ENCODE results near the gene ADGRA3.

ADGRA3 gene

GRCh38 chr4:22514001-22514400 lies 1.9 kb downstream of the ADGRA3 start:
- no peak for DNase-seq (ENCODE audit: low read depth, low spot score)

GRCh38 chr4:22512306-22512705 lies 3.6 kb downstream of the ADGRA3 start:
- no peak for DNase-seq (ENCODE audit: low read depth, low spot score)

- no peak for DNase-seq (ENCODE audit: low read depth, low spot score)
Observed at GRCh38 chr4:22510750-22511149, 5.1 kb downstream of the ADGRA3 start.

DNA sequence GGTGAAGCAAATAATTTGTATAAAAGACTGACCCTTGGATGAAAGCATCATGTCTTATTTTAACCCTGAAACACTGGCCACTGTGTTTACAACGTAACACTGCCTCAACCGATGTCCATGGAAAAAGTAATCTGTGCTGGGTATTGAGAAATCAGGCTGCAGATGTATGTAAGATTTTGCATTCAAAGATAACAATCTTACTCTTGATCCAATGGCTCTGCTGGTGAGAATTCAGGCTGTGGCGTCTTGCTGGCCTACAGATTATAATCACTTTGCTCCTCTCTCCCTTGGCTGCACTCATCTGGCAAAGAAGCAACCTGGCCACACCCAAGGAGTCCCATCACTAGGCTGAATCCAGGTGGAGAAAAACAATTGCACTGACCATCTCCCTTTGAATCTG lies 7.5 kb downstream of the ADGRA3 start:
- no peak for DNase-seq (ENCODE audit: low read depth, low spot score)

GRCh38 chr4:22504922-22505321 lies 10.9 kb downstream of the ADGRA3 start:
- no peak for DNase-seq (ENCODE audit: low read depth, low spot score)

DNA sequence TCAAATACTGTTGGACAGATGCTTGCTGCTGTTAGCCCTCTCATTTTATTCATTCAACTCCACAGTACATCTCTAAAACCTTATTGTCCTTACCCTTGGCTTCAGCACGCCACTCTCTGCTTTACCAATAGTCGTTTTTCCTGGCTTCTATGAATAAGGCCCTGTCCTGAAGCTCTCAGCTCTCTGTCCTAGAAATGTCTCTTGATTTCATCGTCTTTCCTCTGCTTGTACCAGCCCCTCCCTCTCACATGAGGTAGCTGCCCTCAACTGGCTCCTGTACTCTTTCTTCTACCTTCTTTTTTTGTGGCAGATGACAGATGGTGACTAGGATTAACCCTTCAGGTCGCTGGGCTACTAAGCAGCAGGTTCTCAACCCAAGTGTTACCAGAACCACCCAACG lies 11.4 kb downstream of the ADGRA3 start:
- no peak for DNase-seq (ENCODE audit: low read depth, low spot score)

DNA sequence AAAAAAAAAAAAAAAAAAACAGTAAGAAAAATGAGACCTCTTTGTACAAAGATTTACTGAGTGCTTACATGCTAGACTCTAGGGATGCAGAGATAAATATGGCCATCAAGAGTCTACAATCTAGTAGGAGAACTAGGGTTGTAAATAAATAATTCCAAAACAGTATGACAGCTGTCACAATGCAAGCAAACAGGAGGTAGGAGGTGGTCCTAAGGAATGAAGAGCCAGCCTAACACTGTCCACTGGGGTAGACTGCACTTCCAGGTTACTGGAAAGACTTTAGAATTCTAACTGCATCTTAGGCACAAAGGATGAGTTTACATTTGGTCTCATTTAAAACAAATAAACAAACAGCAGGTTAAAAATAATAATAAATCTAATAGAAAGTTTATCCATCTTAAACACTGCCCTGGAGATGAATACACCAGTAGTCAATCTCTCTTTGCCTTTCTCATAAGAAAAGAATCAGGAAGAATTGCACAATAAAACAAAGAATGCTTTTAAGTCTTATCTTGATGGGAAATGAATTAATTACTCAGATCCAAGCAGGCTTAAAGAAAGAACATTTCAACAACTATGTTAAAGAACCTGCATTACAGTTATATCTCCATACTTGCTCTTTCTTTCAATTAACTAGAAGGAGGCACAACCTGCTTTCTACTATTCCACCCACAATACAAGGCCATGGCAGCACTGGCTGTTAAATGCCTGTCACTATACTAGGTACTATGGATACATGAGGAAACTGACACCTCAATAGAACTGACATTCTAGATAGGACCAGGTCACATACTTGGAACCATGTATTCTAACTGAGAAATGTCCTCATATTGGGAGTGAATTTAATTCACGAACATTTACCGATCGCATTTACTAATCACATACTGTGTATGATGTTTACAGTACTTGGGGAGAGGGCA lies 12.7 kb downstream of the ADGRA3 start:
- no peak for DNase-seq (ENCODE audit: low read depth, low spot score)

- DNase-seq (ENCODE audit: low read depth, low spot score), result no peak
Observed at GRCh38 chr4:22501715-22502095, 14.2 kb downstream of the ADGRA3 start.

- DNase-seq (ENCODE audit: low read depth, low spot score), result no peak
Observed at GRCh38 chr4:22500831-22501714, 14.8 kb downstream of the ADGRA3 start.

- DNase-seq (ENCODE audit: low read depth, low spot score), result no peak
Observed at GRCh38 chr4:22500128-22500611, 15.7 kb downstream of the ADGRA3 start.

GRCh38 chr4:22498866-22499265 lies 17.0 kb downstream of the ADGRA3 start:
- DNase-seq (ENCODE audit: low read depth, low spot score), result no peak

- DNase-seq (ENCODE audit: low read depth, low spot score), result no peak
Observed at GRCh38 chr4:22496165-22496813, 19.6 kb downstream of the ADGRA3 start.

DNA sequence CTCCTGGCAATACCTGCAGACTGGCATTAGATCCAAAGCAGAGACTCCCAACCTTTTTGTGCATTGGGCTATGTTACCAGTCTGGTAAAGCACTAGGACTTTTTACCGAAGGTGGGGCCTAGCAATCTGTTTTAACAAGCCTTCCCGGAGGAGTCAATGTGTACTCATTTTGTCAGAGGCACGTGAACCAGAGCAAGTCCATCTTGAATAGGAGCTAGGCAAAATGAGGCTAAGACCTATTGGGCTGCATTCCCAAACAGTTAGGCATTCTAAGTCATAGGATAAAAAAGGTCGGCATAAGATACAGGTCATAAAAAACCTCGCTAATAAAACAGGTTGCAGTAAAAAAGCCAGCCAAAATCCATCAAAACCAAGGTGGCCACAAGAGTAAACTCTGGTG lies 22.3 kb downstream of the ADGRA3 start:
- no peak for DNase-seq (ENCODE audit: low read depth, low spot score)

DNA sequence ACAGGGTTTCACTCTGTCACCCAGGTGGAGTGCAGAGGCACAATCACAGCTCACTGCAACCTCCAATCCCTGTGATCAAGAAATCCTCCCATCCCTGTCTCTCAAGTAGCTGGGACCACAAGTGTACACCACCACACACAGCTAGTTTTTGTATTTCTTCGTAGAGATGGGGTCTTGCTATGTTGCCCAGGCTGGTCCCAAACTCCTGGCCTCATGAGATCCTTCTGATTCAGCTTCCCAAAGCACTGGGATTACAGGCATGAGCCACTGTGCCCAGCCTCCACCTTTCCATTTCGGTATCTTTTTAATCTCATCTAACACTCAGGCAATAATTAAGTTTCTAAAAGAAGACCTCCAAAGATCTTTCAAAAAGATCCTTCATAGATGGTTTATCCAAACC lies 22.9 kb downstream of the ADGRA3 start:
- no peak for DNase-seq (ENCODE audit: low read depth, low spot score)

- no peak for DNase-seq (ENCODE audit: low read depth, low spot score)
Observed at GRCh38 chr4:22491939-22492338, 23.9 kb downstream of the ADGRA3 start.

GRCh38 chr4:22490718-22491315 lies 25.0 kb downstream of the ADGRA3 start:
- no peak for DNase-seq (ENCODE audit: low read depth, low spot score)

DNA sequence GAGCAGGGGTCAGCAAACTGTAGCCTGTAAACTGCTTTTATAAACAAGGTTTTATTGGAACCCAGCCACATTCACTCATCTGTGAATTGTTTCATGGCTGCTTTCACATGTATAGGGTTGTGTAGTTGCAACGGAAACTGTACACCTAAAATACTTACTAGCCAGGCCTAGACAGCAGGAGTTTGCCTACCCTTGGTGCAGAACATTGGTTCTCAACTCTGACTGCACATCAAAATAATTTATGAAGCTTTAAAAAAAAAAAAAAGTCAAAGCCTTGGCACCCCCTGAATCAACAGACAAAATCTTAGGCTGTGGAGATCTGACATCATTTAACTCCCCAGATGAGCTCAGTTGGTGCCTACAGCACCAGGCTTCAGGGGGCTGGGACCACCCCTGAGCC lies 27.8 kb downstream of the ADGRA3 start:
- DNase-seq (ENCODE audit: low read depth, low spot score), result no peak

DNA sequence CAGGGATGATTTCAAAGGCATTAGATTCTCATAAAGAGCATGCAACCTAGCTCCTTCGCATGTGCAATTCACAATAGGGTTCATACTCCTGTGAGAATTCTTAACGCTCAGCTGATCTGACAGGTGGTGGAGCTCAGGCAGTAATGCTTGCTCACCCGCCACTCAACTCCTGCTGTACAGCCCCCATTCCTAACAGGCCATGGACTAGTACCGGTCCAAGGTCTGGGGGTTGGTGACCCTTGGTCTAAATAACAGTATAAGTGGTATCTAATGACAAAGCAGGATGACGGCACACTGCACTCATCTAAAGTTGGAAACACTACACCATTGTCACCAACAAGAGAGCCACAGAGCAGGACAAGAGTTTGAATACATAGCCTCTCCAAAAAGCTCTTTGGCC lies 28.5 kb downstream of the ADGRA3 start:
- no peak for DNase-seq (ENCODE audit: low read depth, low spot score)

DNA sequence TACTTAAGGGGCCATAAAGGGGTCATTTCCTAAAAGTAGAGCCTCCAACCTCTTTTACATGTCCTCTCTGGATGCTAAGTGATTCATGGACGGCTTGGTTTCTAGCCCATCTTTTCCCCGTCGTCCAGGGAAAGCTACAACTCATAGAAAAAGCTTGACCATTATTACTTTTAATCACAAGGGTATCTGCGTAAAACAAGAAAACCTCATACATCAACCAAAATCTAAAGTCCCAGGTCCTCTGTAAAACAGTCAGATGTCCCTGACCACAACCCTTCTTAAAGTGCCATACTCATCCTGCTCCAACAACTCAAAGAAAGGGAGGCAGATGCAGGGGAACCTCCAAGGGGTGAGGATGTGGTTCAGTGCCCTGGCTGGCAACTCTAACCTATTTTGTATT lies 29.6 kb downstream of the ADGRA3 start:
- DNase-seq (ENCODE audit: low read depth, low spot score), result no peak

- no peak for DNase-seq (ENCODE audit: low read depth, low spot score)
Observed at GRCh38 chr4:22485737-22486136, 30.1 kb downstream of the ADGRA3 start.

GRCh38 chr4:22483551-22483981 lies 32.3 kb downstream of the ADGRA3 start:
- DNase-seq (ENCODE audit: low read depth, low spot score), result no peak
